Epithelial cell of proximal tubule (primary cell): ENCODE data around the gene CKMT2. TPM values are rescaled to one million over a fixed set of nuclear protein-coding genes. Genes with fewer than 3 reads are reported as not detected.

Experiments used
- DNase-seq: peaks from one replicate; pipeline ENCODE4 v3.0.0-alpha.2; 2011; ENCODE audit warnings: low read depth
- H3K4me3 ChIP-seq: 2 replicates; pipeline ENCODE4 v1.5.1; 2011; ENCODE audit warnings: low read depth, mild to moderate bottlenecking, low read length
- CTCF ChIP-seq: conservative IDR thresholded peaks from 2 replicates; pipeline ENCODE4 v1.5.1; 2012; ENCODE audit warnings: low read depth, mild to moderate bottlenecking, low read length
- total RNA-seq: library from RNA; depleted of rRNA; stranded (reverse); fragments of >200 nt; gene quantifications from 2 replicates; pipeline ENCODE4 v1.2.3, GENCODE V29; 2015

The CKMT2 gene
- total RNA-seq, 1 donor from 2014 or later, result not detected

GRCh38 chr5:81191726-81192372 lies 41.3 kb upstream of the CKMT2 start:
- TF ChIP-seq CTCF, result no peak
- H3K4me3 ChIP-seq, result no peak overlapping the region
- DNase-seq, result no peak

GRCh38 chr5:81192373-81192750 lies 40.8 kb upstream of the CKMT2 start:
- no peak for DNase-seq
- H3K4me3 ChIP-seq, result no peak overlapping the region
- TF ChIP-seq CTCF, result no peak

GRCh38 chr5:81194633-81195334 lies 38.3 kb upstream of the CKMT2 start:
- TF ChIP-seq CTCF, result peak; percentile 97
- no peak overlapping the region for H3K4me3 ChIP-seq
- DNase-seq, result no peak

DNA sequence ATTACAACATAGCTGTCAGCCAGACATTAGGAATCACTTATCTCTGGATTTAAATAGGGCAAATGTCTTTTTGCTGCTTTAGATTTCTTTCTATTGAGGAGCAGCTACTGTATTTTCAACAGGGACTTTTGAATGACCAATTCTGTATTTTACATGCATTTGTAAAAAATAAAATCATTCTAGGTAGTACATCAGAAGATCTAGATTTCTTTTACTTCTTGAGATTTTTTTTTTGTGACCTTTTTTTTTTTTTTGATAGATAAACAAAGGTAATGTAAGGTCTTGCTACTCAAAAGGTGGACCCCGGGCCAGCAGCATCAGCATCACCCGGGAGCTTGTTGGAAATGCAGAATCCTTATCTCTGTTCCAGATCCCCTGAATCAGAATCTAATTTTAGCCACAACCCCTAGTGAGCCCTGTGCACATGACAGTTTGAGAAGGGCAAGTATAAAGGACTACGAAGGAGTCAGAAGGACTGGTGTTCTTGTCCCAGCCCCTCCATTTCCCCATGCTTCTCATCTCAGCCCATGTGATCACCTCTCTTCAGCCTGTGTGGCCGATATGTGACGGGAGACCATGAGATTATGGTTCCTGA lies 37.7 kb upstream of the CKMT2 start:
- no peak for DNase-seq
- no peak for TF ChIP-seq CTCF
- H3K4me3 ChIP-seq, result no peak overlapping the region

DNA sequence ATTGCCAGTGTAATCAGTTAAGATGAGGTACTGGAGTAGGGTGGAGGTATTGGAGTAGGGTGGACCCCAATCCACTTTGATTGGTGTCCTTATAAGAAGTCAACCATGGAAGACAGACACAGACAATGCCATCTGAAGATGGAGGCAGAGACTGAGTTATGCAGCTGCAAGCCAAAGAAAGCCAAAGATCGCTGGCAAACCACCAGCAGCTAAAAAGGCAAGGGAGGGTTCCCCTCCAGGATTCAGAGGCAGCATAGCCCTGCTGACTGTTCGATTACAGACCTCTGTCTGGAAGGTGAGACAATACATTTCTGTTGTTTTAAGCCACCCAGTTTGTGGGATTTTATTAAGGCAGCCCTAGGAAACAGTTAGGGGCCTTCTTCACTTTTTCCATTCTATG lies 30.5 kb upstream of the CKMT2 start:
- no peak for DNase-seq
- no peak for TF ChIP-seq CTCF
- H3K4me3 ChIP-seq, result no peak overlapping the region

DNA sequence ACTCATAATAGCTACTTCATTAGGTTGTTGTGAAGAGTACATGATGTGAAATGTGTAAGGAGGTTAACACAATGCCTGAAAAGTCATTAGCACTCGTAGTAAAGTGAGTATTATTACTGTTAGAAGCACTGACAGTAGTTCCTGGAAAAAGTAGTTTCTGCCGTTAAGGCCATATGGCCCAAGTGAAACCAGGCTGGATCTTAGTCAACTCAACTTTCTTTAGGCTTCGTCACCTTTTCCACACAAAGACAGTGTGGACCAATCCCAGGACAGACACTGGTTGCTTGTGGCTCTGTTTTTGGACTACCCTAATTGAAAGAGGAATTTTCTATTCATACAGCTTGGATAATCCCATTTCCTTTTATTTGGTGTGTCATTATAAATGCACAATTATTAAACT lies 29.4 kb upstream of the CKMT2 start:
- no peak for DNase-seq
- H3K4me3 ChIP-seq, result no peak overlapping the region
- TF ChIP-seq CTCF, result no peak
